Embryonic facial prominence (tissue), 1 donor: Measurements from ENCODE around the gene WDR20.
"Not testable (repeated sequence)": the region's sequence is repeated elsewhere in the genome, so short reads cannot be mapped to it uniquely, and the experiment has no call there.

Source experiments
- DNase-seq: peaks from one replicate; pipeline ENCODE4 v3.0.0-alpha.2; 2016; ENCODE audit errors: extremely low spot score

WDR20 gene

GRCh38 chr14:102238131-102238530 is 98.4 kb downstream of the WDR20 start:
- no peak for DNase-seq

DNA sequence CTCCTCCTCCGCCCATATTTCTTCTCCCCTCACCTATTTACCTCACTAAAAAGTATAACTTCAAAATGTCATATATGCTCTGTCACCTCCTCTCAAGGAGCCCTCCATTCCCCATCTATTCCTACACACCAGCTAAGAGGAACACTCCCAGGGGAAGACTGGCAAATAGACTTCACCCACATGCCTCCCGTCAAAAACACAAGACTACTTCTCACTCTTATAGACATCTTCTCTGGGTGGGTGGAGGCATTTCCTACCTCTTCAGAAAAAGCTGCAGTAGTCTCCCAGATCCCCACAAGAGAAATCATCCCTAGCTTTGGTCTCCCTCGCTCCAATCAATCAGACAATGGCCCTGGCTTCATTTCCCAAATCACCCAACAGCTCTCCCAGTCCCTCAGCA is 99.1 kb downstream of the WDR20 start:
- DNase-seq, result no peak

DNA sequence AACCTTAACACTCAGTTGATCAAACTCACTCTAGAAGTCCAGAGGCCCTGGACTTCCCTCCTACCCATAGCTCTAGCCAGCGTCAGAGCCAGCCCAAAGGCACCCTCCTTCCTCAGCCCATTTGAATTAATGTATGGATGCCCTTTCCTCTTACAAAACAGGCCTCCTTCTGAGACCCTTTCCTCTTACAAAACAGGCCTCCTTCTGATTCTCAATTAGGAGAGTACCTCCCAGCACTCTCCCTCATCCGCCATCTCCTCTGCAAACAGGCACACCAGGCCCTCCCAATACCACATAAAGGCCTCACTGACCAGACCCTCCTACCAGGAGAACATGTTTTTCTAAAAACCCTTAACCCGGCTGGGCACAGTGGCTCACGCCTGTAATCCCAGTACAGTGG is 99.5 kb downstream of the WDR20 start:
- DNase-seq, result no peak

DNA sequence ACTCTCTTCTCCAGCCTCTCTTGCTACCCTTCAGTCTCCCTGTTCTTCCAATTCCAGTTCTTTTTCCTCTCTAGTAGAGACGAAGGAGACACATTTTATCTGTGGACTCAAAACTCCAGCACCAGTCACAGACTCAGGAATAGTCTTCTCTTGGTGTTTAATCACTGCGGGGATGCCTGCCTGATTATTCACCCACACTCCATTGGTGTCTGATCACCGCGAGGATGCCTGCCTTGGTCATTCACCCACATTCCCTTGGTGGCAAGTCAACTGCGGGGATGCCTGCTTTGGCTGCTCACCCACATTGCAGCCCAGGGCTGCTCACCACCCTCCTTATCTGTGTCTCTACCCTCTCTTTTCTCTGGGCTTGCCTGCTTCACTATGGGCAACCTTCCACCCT is 100.8 kb downstream of the WDR20 start:
- not testable (repeated sequence) for DNase-seq

GRCh38 chr14:102241147-102241546 is 101.5 kb downstream of the WDR20 start:
- no peak for DNase-seq

DNA sequence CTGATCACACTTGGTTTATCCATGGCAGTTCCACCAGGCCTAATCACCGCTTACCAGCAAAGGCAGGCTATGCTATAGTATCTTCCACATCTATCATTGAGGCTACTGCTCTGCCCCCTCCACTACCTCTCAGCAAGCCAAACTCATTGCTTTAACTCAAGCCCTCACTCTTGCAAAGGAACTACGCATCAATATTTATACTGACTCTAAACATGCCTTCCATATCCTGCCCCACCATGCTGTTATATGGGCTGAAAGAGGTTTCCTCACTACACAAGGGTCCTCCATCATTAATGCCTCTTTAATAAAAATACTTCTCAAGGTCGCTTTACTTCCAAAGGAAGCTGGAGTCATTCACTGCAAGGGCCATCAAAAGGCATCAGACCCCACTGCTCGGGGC is 104.1 kb downstream of the WDR20 start:
- not testable (repeated sequence) for DNase-seq

DNA sequence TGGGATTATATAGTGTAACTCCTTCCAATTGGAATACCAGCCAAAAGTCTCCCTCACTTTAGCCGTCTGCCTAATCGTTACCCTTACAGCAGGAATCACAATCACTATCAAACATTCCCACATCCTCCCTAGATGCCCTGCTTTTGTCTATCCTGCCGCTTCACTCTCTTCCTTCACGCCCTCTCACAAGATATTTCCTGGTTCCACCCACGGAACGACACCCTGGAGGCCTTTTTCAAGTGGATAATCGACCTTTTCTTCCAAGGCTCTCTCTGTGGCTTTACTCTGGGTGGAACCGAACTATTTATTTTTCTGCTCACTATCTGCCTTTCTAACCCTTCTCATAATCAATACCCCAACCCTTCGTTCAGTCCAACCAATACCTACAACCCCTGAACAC is 106.4 kb downstream of the WDR20 start:
- no peak for DNase-seq

DNA sequence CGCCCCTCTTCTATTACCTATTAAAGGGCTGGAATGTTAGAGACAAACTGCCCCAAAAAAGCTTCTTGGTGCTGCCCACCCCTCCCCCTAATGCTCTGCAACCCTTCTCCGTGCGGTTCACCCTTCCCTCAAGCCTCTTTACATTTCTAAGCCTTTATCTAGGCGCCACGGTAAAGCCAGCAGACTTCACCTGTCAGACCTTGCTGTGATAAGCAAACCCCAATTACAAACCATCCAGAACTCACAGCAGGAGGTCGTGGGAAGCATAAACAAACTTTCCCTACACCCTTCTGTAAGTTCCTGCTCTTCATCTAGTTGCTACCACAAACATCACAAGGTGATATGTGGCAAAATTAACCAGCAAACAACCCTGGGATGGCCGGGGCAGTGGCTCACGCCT is 108.4 kb downstream of the WDR20 start:
- DNase-seq, result no peak

DNA sequence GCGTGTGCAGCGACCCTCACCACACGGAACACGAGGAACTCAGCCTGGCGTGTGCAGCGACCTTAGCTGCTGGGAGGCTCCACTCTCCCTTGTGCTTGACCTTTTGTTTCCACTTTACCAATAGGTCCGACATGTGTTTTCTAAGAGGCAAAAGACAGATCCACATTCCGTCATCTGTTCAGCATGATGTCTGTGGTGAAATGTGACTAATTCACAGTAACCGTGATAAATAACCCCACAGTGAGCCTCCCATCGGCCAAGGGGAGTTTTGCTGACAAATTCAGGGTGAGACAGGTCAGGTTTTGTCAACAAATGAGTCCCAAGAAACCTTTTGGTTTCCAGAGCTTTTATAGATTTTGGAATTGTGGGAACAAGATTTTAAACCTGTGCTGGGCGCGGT is 109.3 kb downstream of the WDR20 start:
- DNase-seq, result no peak

GRCh38 chr14:102249981-102250380 is 110.3 kb downstream of the WDR20 start:
- no peak for DNase-seq

- DNase-seq, result no peak
Measured at GRCh38 chr14:102250636-102251035, 110.9 kb downstream of the WDR20 start.

- DNase-seq, result no peak
Measured at GRCh38 chr14:102251161-102251560, 111.5 kb downstream of the WDR20 start.

- DNase-seq, result no peak
Measured at GRCh38 chr14:102252834-102253801, 113.4 kb downstream of the WDR20 start.

DNA sequence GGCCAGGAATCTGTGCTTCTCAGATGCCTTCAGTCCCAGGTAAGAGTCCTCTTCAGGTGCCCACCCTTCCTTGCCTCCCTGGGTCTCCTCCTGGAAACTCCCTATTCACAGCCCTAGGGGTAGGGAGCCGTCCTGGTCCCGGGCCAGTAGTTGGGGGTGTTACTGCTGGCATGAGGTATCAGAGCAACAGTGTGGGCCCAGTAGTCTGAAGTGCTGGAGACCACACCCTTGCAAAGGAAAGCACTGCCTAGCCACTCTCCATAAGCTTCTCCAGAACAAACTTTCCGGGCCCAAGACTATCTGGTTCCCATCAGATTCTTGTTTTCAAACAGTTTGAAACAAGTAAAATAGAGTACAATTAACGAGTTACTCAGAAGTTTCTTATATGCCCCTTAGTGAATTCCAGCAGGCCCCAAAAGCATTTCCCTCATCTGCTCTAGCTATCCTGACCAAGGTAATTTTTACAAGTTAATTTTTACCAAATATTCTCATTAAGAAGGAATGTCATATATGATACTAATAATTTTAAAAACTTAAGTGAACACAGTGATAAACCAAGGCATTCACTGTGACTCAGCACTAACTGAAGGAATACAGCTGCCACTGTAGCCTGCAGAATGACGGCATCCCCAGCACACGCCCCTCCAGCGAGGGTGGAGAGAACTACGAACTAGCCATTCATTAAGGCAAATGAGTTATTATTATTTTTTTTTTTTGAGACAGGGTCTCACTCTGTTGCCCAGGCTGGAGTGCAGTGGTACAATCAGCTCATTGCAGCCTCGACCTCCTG is 115.9 kb downstream of the WDR20 start:
- no peak for DNase-seq

DNA sequence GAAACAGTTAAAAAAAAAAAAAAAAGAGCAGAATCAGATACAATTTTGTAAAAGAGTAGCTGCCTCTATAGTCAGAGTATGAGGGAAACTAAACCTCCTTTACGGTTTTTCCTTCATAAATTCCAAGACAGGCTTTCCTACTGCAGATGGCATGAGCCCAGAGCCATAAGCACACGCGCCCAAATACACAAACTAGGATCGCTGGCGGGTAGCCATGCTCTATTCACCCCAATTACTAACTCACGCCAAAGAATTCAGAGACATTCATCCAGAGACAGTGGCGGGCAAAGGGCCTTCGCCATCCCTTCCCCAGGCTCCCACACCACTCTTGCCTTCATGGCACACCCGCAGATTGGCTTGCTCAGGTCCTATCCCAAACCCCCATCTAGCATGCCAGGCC is 117.0 kb downstream of the WDR20 start:
- no peak for DNase-seq

DNA sequence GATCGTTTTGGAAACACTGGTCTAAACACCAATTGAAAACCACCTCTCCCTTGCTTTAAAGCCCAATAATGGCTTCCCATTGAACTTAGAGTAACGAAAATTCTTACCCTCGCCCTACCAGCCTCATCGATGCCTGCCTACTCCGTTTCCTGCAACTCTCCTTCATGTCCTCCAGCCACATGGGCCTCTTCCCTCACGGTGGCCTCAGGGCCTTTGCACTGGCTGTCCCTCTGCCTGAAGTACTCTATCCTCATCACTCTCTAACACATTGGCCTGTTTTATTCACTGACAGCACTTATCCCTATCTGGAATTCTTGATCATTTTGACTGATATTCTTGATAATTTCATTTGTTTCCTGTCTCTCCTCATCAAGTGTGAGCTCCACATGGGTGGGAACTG is 118.4 kb downstream of the WDR20 start:
- DNase-seq, result no peak
